AG04449 (cell line): Measurements from ENCODE around the gene ILK.
A peak's percentile ranks its signal among the peaks of the same experiment; 100 is the strongest.

Experiments used
- CTCF ChIA-PET: fragments of 350-600 bp; formaldehyde crosslinking; extraction: SDS; loops from one replicate; lab custom pipeline; 2021; ENCODE audit warnings: antibody characterized with exemption; lab: Yijun Ruan, JAX
- POLR2A ChIA-PET: fragments of 400-600, 350-600 bp; formaldehyde crosslinking; extraction: SDS; loops from one replicate; lab custom pipeline; 2020; ENCODE audit warnings: antibody characterized with exemption, inconsistent platforms; lab: Yijun Ruan, JAX
- DNase-seq: peaks from one replicate; pipeline ENCODE4 v3.0.0-alpha.2; 2010; ENCODE audit warnings: low read depth, low spot score
- H3K4me3 ChIP-seq: 2 replicates; pipeline ENCODE4 v1.5.1; 2011; ENCODE audit warnings: low read depth, mild to moderate bottlenecking, control low read depth, low read length
- TF ChIP-seq, protein P1 (sequence below): IDR thresholded peaks from one replicate; pipeline ENCODE4 v1.5.1; 2011; ENCODE audit warnings: mild to moderate bottlenecking, moderate library complexity, low read length, control low read depth, inconsistent platforms; ENCODE audit not compliant: insufficient read depth; ENCODE audit errors: missing control alignments

The ILK gene

DNA sequence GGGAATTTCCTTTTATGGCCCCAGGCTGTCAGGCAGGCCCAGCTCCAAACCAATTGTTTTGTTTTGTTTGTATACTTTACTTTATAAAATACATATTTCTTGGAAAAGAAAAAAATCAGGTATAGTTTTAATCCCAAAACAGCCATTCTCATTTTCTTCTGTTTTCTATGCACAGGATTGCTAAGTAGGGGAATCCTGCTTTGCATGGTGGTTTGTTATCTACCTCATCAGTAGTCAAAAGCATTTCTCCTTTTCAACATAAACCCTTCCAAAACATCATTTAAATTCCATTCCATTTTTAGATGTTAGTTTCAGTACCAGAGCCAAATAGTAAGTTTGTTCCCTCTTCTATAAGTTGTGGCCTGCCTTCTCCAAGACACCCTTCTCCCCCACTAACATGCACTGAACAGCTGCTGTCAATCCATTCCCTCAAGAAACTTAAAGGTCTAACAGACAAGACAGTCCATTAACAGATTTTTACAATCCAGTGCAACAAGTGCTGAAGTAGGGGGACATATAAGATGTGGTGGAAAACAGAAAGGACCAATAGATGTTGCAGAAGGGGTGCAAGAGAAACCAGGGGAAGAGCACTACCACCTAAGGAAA, 3.7 kb downstream of the ILK start:
- TF ChIP-seq, protein P1, sequence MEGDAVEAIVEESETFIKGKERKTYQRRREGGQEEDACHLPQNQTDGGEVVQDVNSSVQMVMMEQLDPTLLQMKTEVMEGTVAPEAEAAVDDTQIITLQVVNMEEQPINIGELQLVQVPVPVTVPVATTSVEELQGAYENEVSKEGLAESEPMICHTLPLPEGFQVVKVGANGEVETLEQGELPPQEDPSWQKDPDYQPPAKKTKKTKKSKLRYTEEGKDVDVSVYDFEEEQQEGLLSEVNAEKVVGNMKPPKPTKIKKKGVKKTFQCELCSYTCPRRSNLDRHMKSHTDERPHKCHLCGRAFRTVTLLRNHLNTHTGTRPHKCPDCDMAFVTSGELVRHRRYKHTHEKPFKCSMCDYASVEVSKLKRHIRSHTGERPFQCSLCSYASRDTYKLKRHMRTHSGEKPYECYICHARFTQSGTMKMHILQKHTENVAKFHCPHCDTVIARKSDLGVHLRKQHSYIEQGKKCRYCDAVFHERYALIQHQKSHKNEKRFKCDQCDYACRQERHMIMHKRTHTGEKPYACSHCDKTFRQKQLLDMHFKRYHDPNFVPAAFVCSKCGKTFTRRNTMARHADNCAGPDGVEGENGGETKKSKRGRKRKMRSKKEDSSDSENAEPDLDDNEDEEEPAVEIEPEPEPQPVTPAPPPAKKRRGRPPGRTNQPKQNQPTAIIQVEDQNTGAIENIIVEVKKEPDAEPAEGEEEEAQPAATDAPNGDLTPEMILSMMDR, result no peak
- ChIA-PET CTCF (interaction anchor here (1.4 to 4.4 kb wide), 8 partner anchors 11 to 229 kb away, joined by 3 to 19 read pairs (median 4); partner anchors contain the start of genes MRPL17 and TPP1), POLR2A (interaction anchor here (0.6 to 1.2 kb wide), 7 partner anchors 9 to 228 kb away, joined by 3 to 9 read pairs (median 3); partner anchors contain the start of genes MRPL17 and TPP1)
- DNase-seq, result no peak
- peak overlapping the region; percentile 21 for H3K4me3 ChIP-seq

DNA sequence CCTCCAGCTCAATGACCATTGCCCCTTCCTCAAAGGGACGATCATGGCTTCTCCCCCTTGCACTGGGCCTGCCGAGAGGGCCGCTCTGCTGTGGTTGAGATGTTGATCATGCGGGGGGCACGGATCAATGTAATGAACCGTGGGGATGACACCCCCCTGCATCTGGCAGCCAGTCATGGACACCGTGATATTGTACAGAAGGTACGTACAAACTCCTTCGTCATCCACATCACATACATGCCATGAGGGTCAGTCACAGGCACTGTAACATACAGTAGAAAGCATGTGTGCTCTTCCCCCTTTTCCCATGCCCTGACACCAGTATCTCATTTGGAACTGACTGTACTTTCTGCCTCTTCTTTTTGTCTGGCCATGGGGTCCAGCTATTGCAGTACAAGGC, 4.4 kb downstream of the ILK start:
- ChIA-PET POLR2A (interaction anchor here (0.6 to 0.9 kb wide), 3 partner anchors 8 to 15 kb away, joined by 3 to 4 read pairs (median 3); no protein-coding TSS in a partner anchor), CTCF (interaction anchor here (1.1 to 1.8 kb wide), 8 partner anchors 10 to 230 kb away, joined by 3 to 8 read pairs (median 4); partner anchors contain the start of genes MRPL17 and TPP1)
- no peak for DNase-seq
- TF ChIP-seq, protein P1, result no peak
- H3K4me3 ChIP-seq, result peak overlapping the region; percentile 21

DNA sequence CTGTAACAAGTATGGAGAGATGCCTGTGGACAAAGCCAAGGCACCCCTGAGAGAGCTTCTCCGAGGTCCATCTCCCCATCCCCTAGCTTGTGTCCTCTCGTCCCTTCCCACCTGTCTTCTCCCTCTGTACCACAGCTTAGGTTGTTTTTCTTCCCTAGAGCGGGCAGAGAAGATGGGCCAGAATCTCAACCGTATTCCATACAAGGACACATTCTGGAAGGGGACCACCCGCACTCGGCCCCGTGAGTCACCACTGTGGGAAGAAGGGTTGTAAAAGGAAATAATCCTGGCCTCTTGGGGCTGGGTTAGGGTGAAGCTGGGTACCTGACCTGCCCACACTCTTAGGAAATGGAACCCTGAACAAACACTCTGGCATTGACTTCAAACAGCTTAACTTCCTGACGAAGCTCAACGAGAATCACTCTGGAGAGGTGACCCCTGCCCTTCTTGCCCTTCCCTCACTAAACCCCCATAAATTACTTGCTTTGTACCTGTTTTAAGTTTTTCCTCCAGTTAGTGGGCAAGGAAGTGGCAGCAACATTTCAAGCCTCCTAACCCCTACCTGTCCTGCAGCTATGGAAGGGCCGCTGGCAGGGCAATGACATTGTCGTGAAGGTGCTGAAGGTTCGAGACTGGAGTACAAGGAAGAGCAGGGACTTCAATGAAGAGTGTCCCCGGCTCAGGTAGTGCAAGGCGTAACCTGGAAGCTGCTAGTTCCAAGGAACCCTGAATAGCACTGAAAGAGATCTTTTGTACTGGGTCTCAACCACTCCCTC, 5.3 kb downstream of the ILK start:
- no peak for DNase-seq
- ChIA-PET CTCF (interaction anchor here (1.1 to 1.8 kb wide), 6 partner anchors 10 to 229 kb away, joined by 3 to 7 read pairs (median 4); partner anchors contain the start of genes MRPL17 and TPP1), POLR2A (interaction anchor here (0.6 kb wide), 1 partner anchor 12 kb away, joined by 3 read pairs; no protein-coding TSS in a partner anchor)
- H3K4me3 ChIP-seq, result no peak overlapping the region
- TF ChIP-seq, protein P1, result no peak

GRCh38 chr11:6609502-6610015, 6.0 kb downstream of the ILK start:
- ChIA-PET POLR2A (no interaction called here), CTCF (interaction anchor here (1.8 kb wide), 1 partner anchor 9 kb away, joined by 7 read pairs; the partner anchor contains the start of gene TPP1)
- DNase-seq, result no peak

DNA sequence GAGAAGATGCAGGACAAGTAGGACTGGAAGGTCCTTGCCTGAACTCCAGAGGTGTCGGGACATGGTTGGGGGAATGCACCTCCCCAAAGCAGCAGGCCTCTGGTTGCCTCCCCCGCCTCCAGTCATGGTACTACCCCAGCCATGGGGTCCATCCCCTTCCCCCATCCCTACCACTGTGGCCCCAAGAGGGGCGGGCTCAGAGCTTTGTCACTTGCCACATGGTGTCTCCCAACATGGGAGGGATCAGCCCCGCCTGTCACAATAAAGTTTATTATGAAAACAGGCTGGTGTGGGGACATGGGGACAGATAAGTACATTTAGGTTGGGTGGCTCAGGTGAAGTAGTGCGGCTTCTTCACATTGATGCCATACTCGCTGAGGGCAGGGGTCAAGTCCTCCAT, 7.0 kb downstream of the ILK start:
- ChIA-PET CTCF (interaction anchor here (1.0 to 3.1 kb wide), 4 partner anchors 8 to 79 kb away, joined by 3 to 23 read pairs (median 9); partner anchors contain the start of genes MRPL17 and TPP1), POLR2A (interaction anchor here (1.1 kb wide), 1 partner anchor 137 kb away, joined by 4 read pairs; the partner anchor contains the start of gene TRIM3)
- H3K4me3 ChIP-seq, result peak overlapping the region; percentile 72
- DNase-seq, result no peak
- TF ChIP-seq, protein P1, result no peak

More at GRCh38 chr11:6609502-6610015, 6.0 kb downstream of the ILK start:
- no peak overlapping the region for H3K4me3 ChIP-seq
- TF ChIP-seq, protein P1, result no peak
